NCI-H187 treated with DMSO at 0.1 percent for 48 hours (cell line): ENCODE measurements around the gene SNAPC1.
"Not testable (repeated sequence)": the region's sequence is repeated elsewhere in the genome, so short reads cannot be mapped to it uniquely, and the experiment has no call there.

Experiments
- DNase-seq: peaks from one replicate; lab custom pipeline; 2025; lab: John Stamatoyannopoulos, UW

The SNAPC1 gene

GRCh38 chr14:61750708-61751474 lies 11.3 kb upstream of the SNAPC1 start:
- DNase-seq: no peak

GRCh38 chr14:61751475-61751989 lies 10.7 kb upstream of the SNAPC1 start:
- DNase-seq: no peak

GRCh38 chr14:61752626-61753025 lies 9.6 kb upstream of the SNAPC1 start:
- DNase-seq: no peak

- no peak for DNase-seq
Measured at GRCh38 chr14:61753631-61754030, 8.6 kb upstream of the SNAPC1 start.

GRCh38 chr14:61754627-61755381 lies 7.4 kb upstream of the SNAPC1 start:
- DNase-seq: no peak

- DNase-seq: not testable (repeated sequence)
Measured at GRCh38 chr14:61755382-61755742, 6.9 kb upstream of the SNAPC1 start.

GRCh38 chr14:61756135-61756534 lies 6.1 kb upstream of the SNAPC1 start:
- no peak for DNase-seq

GRCh38 chr14:61759878-61760277 lies 2.3 kb upstream of the SNAPC1 start:
- no peak for DNase-seq

- DNase-seq: no peak
Measured at GRCh38 chr14:61761557-61761956, 663 bp upstream of the SNAPC1 start.

- DNase-seq: no peak
Measured at GRCh38 chr14:61764342-61765122, 2.3 kb downstream of the SNAPC1 start.

- DNase-seq: no peak
Measured at GRCh38 chr14:61765225-61765943, 3.2 kb downstream of the SNAPC1 start.

- no peak for DNase-seq
Measured at GRCh38 chr14:61766151-61766550, 3.9 kb downstream of the SNAPC1 start.

GRCh38 chr14:61768240-61768639 lies 6.0 kb downstream of the SNAPC1 start:
- DNase-seq: no peak

- DNase-seq: no peak
Measured at GRCh38 chr14:61769893-61770292, 7.7 kb downstream of the SNAPC1 start.

GRCh38 chr14:61774861-61775260 lies 12.6 kb downstream of the SNAPC1 start:
- no peak for DNase-seq

GRCh38 chr14:61780125-61780524 lies 17.9 kb downstream of the SNAPC1 start:
- no peak for DNase-seq

- DNase-seq: no peak
Measured at GRCh38 chr14:61797309-61797708, 35.1 kb downstream of the SNAPC1 start.

GRCh38 chr14:61802010-61802568 lies 39.9 kb downstream of the SNAPC1 start:
- no peak for DNase-seq

- no peak for DNase-seq
Measured at GRCh38 chr14:61803755-61804154, 41.5 kb downstream of the SNAPC1 start.

GRCh38 chr14:61805451-61805850 lies 43.2 kb downstream of the SNAPC1 start:
- no peak for DNase-seq

GRCh38 chr14:61811882-61812346 lies 49.7 kb downstream of the SNAPC1 start:
- no peak for DNase-seq
